Neural progenitor cell (in vitro differentiated cells): Measurements from ENCODE around the gene RIC8B.

Experiments used
- EZH2 ChIP-seq: fragments of 200-600 bp; sonication (generic); IDR thresholded peaks from 2 replicates; pipeline ENCODE4 v1.6.1; 2017; ENCODE audit warnings: antibody characterized with exemption, mild to moderate bottlenecking, moderate library complexity
- EZH2phosphoT487 ChIP-seq: fragments of 200-600 bp; sonication (generic); IDR thresholded peaks from 2 replicates; pipeline ENCODE4 v1.6.1; 2017; ENCODE audit warnings: antibody characterized with exemption
- TF ChIP-seq, protein P1 (sequence below): fragments of 200-600 bp; sonication (generic); IDR thresholded peaks from 2 replicates; pipeline ENCODE4 v1.5.1; 2017; ENCODE audit warnings: antibody characterized with exemption, mild to moderate bottlenecking

DNA sequence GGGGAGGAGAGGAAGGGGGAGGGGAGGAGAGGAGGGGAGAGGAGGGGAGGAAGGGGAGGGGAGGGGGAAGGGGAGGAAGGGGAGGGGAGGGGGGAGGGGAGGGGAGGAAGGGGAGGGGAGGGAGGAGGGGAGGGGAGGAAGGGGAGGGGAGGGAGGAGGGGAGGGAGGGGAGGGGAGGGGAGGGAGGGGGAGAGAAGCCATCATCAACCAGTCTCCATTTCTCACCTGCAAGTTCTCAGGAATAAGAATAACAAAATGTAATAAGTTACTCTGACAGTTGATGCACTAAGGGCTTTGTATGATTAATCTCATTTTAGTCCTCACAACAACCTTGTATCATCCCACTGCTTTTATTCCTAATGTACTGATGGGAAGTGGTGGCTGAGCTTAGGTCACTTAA is 122.1 kb downstream of the RIC8B start:
- TF ChIP-seq, protein P1, sequence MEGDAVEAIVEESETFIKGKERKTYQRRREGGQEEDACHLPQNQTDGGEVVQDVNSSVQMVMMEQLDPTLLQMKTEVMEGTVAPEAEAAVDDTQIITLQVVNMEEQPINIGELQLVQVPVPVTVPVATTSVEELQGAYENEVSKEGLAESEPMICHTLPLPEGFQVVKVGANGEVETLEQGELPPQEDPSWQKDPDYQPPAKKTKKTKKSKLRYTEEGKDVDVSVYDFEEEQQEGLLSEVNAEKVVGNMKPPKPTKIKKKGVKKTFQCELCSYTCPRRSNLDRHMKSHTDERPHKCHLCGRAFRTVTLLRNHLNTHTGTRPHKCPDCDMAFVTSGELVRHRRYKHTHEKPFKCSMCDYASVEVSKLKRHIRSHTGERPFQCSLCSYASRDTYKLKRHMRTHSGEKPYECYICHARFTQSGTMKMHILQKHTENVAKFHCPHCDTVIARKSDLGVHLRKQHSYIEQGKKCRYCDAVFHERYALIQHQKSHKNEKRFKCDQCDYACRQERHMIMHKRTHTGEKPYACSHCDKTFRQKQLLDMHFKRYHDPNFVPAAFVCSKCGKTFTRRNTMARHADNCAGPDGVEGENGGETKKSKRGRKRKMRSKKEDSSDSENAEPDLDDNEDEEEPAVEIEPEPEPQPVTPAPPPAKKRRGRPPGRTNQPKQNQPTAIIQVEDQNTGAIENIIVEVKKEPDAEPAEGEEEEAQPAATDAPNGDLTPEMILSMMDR = no peak
- TF ChIP-seq EZH2 (no peak), EZH2phosphoT487 (no peak)
